Ascending aorta (tissue), 2 donors: ENCODE results near the gene ITCH. TPM values are rescaled to one million over a fixed set of nuclear protein-coding genes. Genes with fewer than 3 reads are reported as not detected.
"Not testable (repeated sequence)": the region's sequence is repeated elsewhere in the genome, so short reads cannot be mapped to it uniquely, and the experiment has no call there.

Experiments used
- DNase-seq, 2 donors: peaks; one replicate each; pipeline ENCODE4 v3.0.0-alpha.2; 2019; ENCODE audit warnings: low spot score in 2 of 2
- H3K27ac ChIP-seq, 2 donors: fragments of 200-600 bp; sonication (generic); one replicate each; pipeline ENCODE4 v1.5.1; 2016 to 2017; ENCODE audit warnings: mild to moderate bottlenecking in 1 of 2
- H3K27me3 ChIP-seq: fragments of 200-600 bp; sonication (generic); one replicate; pipeline ENCODE4 v1.5.1; 2017
- H3K36me3 ChIP-seq, 2 donors: fragments of 200-600 bp; sonication (generic); one replicate each; pipeline ENCODE4 v1.5.1; 2016
- H3K4me1 ChIP-seq, 2 donors: fragments of 200-600 bp; sonication (generic); one replicate each; pipeline ENCODE4 v1.5.1; 2016 to 2017; ENCODE audit warnings: mild to moderate bottlenecking in 1 of 2
- H3K4me3 ChIP-seq, 2 donors: fragments of 200-600 bp; sonication (generic); one replicate each; pipeline ENCODE4 v1.5.1; 2016 to 2017; ENCODE audit warnings: mild to moderate bottlenecking in 1 of 2
- H3K9me3 ChIP-seq, 2 donors: fragments of 200-600 bp; sonication (generic); one replicate each; pipeline ENCODE4 v1.5.1; 2016
- CTCF ChIP-seq, 3 experiments: fragments of 200-600 bp in 2 of 3; fragments of 450-650 bp in 1 of 3; sonication (generic) in 2 of 3; IDR thresholded peaks; one replicate each; pipeline ENCODE4 v1.5.1; 2016 to 2019; ENCODE audit warnings: antibody characterized with exemption in 3 of 3, mild to moderate bottlenecking in 1 of 3, moderate library complexity in 1 of 3
- intact Hi-C: fragments of 100-400 bp; cut with DNase I; formaldehyde crosslinking; loops from one replicate; pipeline ENCODE4 v1.15.1; 2023
- total RNA-seq: library from RNA; depleted of rRNA; stranded (reverse); fragments of >200 nt; gene quantifications from one replicate; pipeline ENCODE4 v1.1.0, GENCODE V29; 2016

Gene ITCH
- total RNA-seq, 1 donor from 2014 or later: 42.8 TPM

- Histone ChIP-seq H3K4me3 (no peak overlapping the region), H3K36me3 (no peaks in the 10 kb centered on the region), H3K4me1 (no peaks in the 10 kb centered on the region), H3K27ac (no peak overlapping the region), H3K27me3 (no peaks in the 10 kb centered on the region), H3K9me3 (no peaks in the 10 kb centered on the region)
- intact Hi-C loops: no loop called here
- no peak for DNase-seq
- TF ChIP-seq CTCF (IDR thresholded peaks at IDR 0.05): no peak
Measured at GRCh38 chr20:34322267-34323105, 40.6 kb upstream of the ITCH start.

- Histone ChIP-seq H3K4me1 (no peaks in the 10 kb centered on the region), H3K27me3 (no peaks in the 10 kb centered on the region), H3K9me3 (no peaks in the 10 kb centered on the region), H3K27ac (no peak overlapping the region), H3K4me3 (no peak overlapping the region), H3K36me3 (no peaks in the 10 kb centered on the region)
- TF ChIP-seq CTCF (IDR thresholded peaks at IDR 0.05): no peak
- DNase-seq: no peak
- intact Hi-C loops: no loop called here
Measured at GRCh38 chr20:34324541-34324940, 38.5 kb upstream of the ITCH start.

GRCh38 chr20:34328207-34328606 is 34.9 kb upstream of the ITCH start:
- DNase-seq, H3K27ac ChIP-seq, intact Hi-C loops: not testable (repeated sequence)

GRCh38 chr20:34328928-34329677 is 34.0 kb upstream of the ITCH start:
- TF ChIP-seq CTCF (IDR thresholded peaks at IDR 0.05): no peak
- intact Hi-C loops: no loop called here
- Histone ChIP-seq H3K36me3 (no peaks in the 10 kb centered on the region), H3K27ac (no peak overlapping the region), H3K9me3 (no peaks in the 10 kb centered on the region), H3K27me3 (no peaks in the 10 kb centered on the region), H3K4me3 (no peak overlapping the region), H3K4me1 (no peaks in the 10 kb centered on the region)
- no peak for DNase-seq

More at GRCh38 chr20:34328207-34328606, 34.9 kb upstream of the ITCH start:
- not testable (repeated sequence) for H3K9me3 ChIP-seq, H3K4me1 ChIP-seq, H3K27me3 ChIP-seq, H3K4me3 ChIP-seq, H3K36me3 ChIP-seq

GRCh38 chr20:34330861-34331544 is 32.1 kb upstream of the ITCH start:
- H3K9me3 ChIP-seq, H3K36me3 ChIP-seq, H3K4me1 ChIP-seq, H3K27me3 ChIP-seq, DNase-seq, H3K4me3 ChIP-seq, intact Hi-C loops, H3K27ac ChIP-seq: not testable (repeated sequence)

GRCh38 chr20:34331838-34332237 is 31.2 kb upstream of the ITCH start:
- TF ChIP-seq CTCF (IDR thresholded peaks at IDR 0.05): no peak
- intact Hi-C loops: no loop called here
- Histone ChIP-seq H3K27me3 (no peaks in the 10 kb centered on the region), H3K9me3 (no peaks in the 10 kb centered on the region), H3K27ac (no peak overlapping the region), H3K36me3 (no peaks in the 10 kb centered on the region), H3K4me3 (no peak overlapping the region), H3K4me1 (no peaks in the 10 kb centered on the region)
- DNase-seq: no peak
